GM18951 (cell line): ENCODE results near the gene STUM.

Experiments used
- POLR2A ChIP-seq: IDR thresholded peaks from 4 replicates; pipeline ENCODE4 v1.6.1; 2011; ENCODE audit warnings: mild to moderate bottlenecking; ENCODE audit not compliant: insufficient read length, insufficient read depth; ENCODE audit errors: extremely low read depth
- in situ Hi-C: fragments of 300-500 bp; cut with MboI; formaldehyde crosslinking; loops from one replicate; pipeline ENCODE4 v1.12.0; 2022; ENCODE audit warnings: low sequenced_read_pairs, mixed read lengths, inconsistent platforms; ENCODE audit not compliant: unreplicated experiment

Gene STUM

GRCh38 chr1:226603022-226603857, 54.7 kb downstream of the STUM start:
- no peak for TF ChIP-seq POLR2A
- in situ Hi-C loops = loop anchor here (25.0 kb wide), 1 partner anchor 834 kb away; no protein-coding TSS in a partner anchor

GRCh38 chr1:226603858-226604559, 55.4 kb downstream of the STUM start:
- in situ Hi-C loops = loop anchor here (25.0 kb wide), 1 partner anchor 833 kb away; no protein-coding TSS in a partner anchor
- TF ChIP-seq POLR2A = no peak

- in situ Hi-C loops = loop anchor here (25.0 kb wide), 1 partner anchor 833 kb away; no protein-coding TSS in a partner anchor
- no peak for TF ChIP-seq POLR2A
Measured at GRCh38 chr1:226604560-226605317, 56.2 kb downstream of the STUM start.

GRCh38 chr1:226605318-226605950, 56.9 kb downstream of the STUM start:
- in situ Hi-C loops = loop anchor here (25.0 kb wide), 1 partner anchor 832 kb away; no protein-coding TSS in a partner anchor
- no peak for TF ChIP-seq POLR2A

GRCh38 chr1:226606311-226607267, 58.0 kb downstream of the STUM start:
- in situ Hi-C loops = loop anchor here (25.0 kb wide), 1 partner anchor 831 kb away; no protein-coding TSS in a partner anchor
- no peak for TF ChIP-seq POLR2A

- in situ Hi-C loops = loop anchor here (25.0 kb wide), 1 partner anchor 830 kb away; no protein-coding TSS in a partner anchor
- TF ChIP-seq POLR2A = no peak
Measured at GRCh38 chr1:226607268-226607660, 58.7 kb downstream of the STUM start.

GRCh38 chr1:226607821-226608220, 59.3 kb downstream of the STUM start:
- no peak for TF ChIP-seq POLR2A
- in situ Hi-C loops = loop anchor here (25.0 kb wide), 1 partner anchor 829 kb away; no protein-coding TSS in a partner anchor

GRCh38 chr1:226608699-226609505, 60.3 kb downstream of the STUM start:
- in situ Hi-C loops = loop anchor here (25.0 kb wide), 1 partner anchor 828 kb away; no protein-coding TSS in a partner anchor
- TF ChIP-seq POLR2A = no peak

GRCh38 chr1:226609836-226610455, 61.4 kb downstream of the STUM start:
- in situ Hi-C loops = loop anchor here (25.0 kb wide), 1 partner anchor 827 kb away; no protein-coding TSS in a partner anchor
- TF ChIP-seq POLR2A = no peak

GRCh38 chr1:226610671-226611070, 62.1 kb downstream of the STUM start:
- no peak for TF ChIP-seq POLR2A
- in situ Hi-C loops = loop anchor here (25.0 kb wide), 1 partner anchor 827 kb away; no protein-coding TSS in a partner anchor
